B cell (primary cell): Measurements from ENCODE around the gene ARHGAP27.

Experiments
- CTCF ChIP-seq: fragments of 200-600 bp; IDR thresholded peaks from one replicate; pipeline ENCODE4 v1.8.0; 2022; ENCODE audit warnings: antibody characterized with exemption, mild to moderate bottlenecking
- EZH2 ChIP-seq: IDR thresholded peaks from 2 replicates; pipeline ENCODE4 v1.6.1; 2012; ENCODE audit warnings: borderline replicate concordance, low read depth, mild to moderate bottlenecking, moderate library complexity, low read length; ENCODE audit not compliant: insufficient read depth, poor library complexity, severe bottlenecking

DNA sequence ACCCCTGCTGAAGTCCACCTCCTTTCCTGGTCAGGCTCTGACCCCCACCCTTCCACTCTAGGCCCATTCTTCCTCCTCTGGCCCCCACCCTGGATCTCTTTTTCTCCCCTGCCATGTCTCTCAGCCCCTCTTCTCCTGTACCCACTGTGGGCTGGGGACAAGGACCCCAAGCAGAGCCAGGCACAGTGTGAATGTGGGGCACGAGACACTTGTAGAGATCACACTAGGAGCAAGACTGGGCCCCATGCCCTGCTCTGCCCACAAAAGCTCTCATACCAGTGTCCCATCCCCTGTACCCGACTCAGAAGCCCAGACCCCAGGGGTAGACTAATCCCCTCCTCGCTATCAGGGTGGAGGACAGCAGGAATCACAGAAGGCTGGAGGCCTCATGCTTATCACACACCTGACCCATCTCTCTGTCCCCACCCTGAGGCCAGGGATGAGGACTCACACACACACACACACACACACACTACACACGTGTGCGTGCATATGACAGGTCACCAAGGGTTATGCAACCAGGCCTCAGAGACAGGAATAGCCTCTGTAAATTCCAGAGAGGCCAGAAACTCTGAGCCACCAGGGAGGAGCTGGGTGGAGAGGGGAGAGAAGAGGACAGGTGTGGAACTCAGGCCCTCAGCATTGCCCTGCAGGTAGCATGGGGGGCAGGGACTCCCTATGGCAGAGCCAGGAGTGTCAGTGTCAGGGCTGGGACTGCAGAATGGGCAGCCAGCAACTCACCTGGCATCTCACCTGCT, 21.1 kb downstream of the ARHGAP27 start:
- no peak for TF ChIP-seq CTCF
- TF ChIP-seq EZH2 = no peak
